Ishikawa (cell line): ENCODE data around the gene ERF.

Source experiments
- CEBPB ChIP-seq: IDR thresholded peaks from 2 replicates; pipeline ENCODE4 v1.6.1; 2012
- CREB1 ChIP-seq: IDR thresholded peaks from 2 replicates; pipeline ENCODE4 v1.6.1; 2012; ENCODE audit warnings: low read depth
- EGR1 ChIP-seq: IDR thresholded peaks from 2 replicates; pipeline ENCODE4 v1.6.1; 2012
- EP300 ChIP-seq: IDR thresholded peaks from 2 replicates; pipeline ENCODE4 v1.6.1; 2012; ENCODE audit warnings: borderline replicate concordance
- FOXM1 ChIP-seq: IDR thresholded peaks from 2 replicates; pipeline ENCODE4 v1.6.1; 2012; ENCODE audit warnings: low read depth, borderline replicate concordance
- NFIC ChIP-seq: IDR thresholded peaks from 2 replicates; pipeline ENCODE4 v1.6.1; 2012
- RAD21 ChIP-seq: IDR thresholded peaks from 2 replicates; pipeline ENCODE4 v1.6.1; 2012; ENCODE audit warnings: low read depth
- TAF1 ChIP-seq: IDR thresholded peaks from 2 replicates; pipeline ENCODE4 v1.6.1; 2012; ENCODE audit warnings: low read depth, mild to moderate bottlenecking
- TCF12 ChIP-seq: IDR thresholded peaks from 2 replicates; pipeline ENCODE4 v1.6.1; 2012; ENCODE audit warnings: low read depth
- TEAD4 ChIP-seq: IDR thresholded peaks from 2 replicates; pipeline ENCODE4 v1.6.1; 2012
- YY1 ChIP-seq: IDR thresholded peaks from 2 replicates; pipeline ENCODE4 v1.6.1; 2012; ENCODE audit warnings: low read depth
- ZBTB7A ChIP-seq: IDR thresholded peaks from 2 replicates; pipeline ENCODE4 v1.6.1; 2012; ENCODE audit warnings: low read depth
- TF ChIP-seq, protein P1 (sequence below): IDR thresholded peaks from 2 replicates; pipeline ENCODE4 v1.6.1; 2012
- TF ChIP-seq, protein P2 (sequence below): IDR thresholded peaks from 2 replicates; pipeline ENCODE4 v1.6.1; 2012; ENCODE audit warnings: low read depth, mild to moderate bottlenecking
- TF ChIP-seq, protein P3 (sequence below): IDR thresholded peaks from 2 replicates; pipeline ENCODE4 v1.6.1; 2012

ERF gene

DNA sequence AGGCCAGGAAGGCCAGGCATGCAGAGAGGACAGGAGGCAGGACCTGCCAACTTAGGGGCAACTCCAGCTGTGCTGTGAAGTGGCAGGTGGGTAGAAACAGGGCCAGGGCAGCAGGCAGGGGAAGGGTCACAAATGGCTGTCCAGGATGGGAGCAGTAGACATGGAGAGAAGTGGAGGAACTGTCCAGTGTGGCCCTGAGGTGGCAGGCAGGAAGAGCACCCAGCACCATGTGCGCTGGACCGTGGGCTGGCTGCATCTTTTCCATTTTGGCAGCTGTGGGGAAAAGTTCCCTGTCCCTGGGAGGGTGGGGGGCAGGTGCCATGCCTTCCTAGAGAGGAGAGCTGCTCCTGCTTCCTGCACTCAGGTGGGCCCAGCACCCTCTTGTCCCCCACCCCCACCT, 51.2 kb downstream of the ERF start:
- no peak for TF ChIP-seq EGR1
- TF ChIP-seq TAF1 = no peak
- TF ChIP-seq CEBPB = no peak
- peak; percentile 36; the same call in 1 of the 2 replicates for TF ChIP-seq TEAD4
- TF ChIP-seq, protein P1, sequence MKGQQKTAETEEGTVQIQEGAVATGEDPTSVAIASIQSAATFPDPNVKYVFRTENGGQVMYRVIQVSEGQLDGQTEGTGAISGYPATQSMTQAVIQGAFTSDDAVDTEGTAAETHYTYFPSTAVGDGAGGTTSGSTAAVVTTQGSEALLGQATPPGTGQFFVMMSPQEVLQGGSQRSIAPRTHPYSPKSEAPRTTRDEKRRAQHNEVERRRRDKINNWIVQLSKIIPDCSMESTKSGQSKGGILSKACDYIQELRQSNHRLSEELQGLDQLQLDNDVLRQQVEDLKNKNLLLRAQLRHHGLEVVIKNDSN = no peak
- no peak for TF ChIP-seq FOXM1
- 0 out of 2 replicates have a peak, but pooled peaks have one; percentile 34 for TF ChIP-seq NFIC
- no peak for TF ChIP-seq CREB1
- no peak for TF ChIP-seq ZBTB7A
- TF ChIP-seq TCF12 = 0 out of 2 replicates have a peak, but pooled peaks have one; percentile 30
- TF ChIP-seq, protein P2, sequence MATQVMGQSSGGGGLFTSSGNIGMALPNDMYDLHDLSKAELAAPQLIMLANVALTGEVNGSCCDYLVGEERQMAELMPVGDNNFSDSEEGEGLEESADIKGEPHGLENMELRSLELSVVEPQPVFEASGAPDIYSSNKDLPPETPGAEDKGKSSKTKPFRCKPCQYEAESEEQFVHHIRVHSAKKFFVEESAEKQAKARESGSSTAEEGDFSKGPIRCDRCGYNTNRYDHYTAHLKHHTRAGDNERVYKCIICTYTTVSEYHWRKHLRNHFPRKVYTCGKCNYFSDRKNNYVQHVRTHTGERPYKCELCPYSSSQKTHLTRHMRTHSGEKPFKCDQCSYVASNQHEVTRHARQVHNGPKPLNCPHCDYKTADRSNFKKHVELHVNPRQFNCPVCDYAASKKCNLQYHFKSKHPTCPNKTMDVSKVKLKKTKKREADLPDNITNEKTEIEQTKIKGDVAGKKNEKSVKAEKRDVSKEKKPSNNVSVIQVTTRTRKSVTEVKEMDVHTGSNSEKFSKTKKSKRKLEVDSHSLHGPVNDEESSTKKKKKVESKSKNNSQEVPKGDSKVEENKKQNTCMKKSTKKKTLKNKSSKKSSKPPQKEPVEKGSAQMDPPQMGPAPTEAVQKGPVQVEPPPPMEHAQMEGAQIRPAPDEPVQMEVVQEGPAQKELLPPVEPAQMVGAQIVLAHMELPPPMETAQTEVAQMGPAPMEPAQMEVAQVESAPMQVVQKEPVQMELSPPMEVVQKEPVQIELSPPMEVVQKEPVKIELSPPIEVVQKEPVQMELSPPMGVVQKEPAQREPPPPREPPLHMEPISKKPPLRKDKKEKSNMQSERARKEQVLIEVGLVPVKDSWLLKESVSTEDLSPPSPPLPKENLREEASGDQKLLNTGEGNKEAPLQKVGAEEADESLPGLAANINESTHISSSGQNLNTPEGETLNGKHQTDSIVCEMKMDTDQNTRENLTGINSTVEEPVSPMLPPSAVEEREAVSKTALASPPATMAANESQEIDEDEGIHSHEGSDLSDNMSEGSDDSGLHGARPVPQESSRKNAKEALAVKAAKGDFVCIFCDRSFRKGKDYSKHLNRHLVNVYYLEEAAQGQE = peak; percentile 97
- no peak for TF ChIP-seq RAD21
- no peak for TF ChIP-seq YY1
- TF ChIP-seq, protein P3, sequence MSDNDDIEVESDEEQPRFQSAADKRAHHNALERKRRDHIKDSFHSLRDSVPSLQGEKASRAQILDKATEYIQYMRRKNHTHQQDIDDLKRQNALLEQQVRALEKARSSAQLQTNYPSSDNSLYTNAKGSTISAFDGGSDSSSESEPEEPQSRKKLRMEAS = peak; percentile 60; the same call in 1 of the 2 replicates

DNA sequence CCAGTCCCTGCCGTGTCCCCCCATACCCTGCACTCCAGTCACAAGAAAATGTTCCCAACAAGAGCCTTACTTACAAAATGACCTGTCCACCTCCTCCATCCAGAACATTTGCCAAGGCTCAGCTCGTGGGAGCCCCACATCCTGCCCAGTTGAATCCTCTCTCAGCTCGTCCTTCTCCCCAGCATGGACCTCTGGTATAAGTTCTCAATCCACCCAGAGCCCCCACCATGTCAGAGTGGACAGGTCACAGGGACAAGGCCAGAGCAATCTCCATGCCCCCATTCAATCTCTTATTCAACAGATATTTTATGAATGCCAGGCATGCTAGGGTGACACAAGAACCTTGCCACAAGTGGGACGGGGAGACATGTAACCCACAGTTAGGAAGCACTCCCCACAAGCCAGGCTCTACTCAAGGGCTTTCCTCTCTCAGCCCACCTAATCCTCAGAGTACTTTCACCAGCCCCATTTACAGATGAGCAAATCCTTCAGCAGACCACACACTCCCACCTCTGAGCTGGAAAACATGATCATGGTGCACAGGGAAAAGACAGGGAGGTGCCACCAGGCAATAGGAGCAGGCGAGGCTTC, 52.5 kb downstream of the ERF start:
- TF ChIP-seq CEBPB = no peak
- no peak for TF ChIP-seq FOXM1
- no peak for TF ChIP-seq RAD21

DNA sequence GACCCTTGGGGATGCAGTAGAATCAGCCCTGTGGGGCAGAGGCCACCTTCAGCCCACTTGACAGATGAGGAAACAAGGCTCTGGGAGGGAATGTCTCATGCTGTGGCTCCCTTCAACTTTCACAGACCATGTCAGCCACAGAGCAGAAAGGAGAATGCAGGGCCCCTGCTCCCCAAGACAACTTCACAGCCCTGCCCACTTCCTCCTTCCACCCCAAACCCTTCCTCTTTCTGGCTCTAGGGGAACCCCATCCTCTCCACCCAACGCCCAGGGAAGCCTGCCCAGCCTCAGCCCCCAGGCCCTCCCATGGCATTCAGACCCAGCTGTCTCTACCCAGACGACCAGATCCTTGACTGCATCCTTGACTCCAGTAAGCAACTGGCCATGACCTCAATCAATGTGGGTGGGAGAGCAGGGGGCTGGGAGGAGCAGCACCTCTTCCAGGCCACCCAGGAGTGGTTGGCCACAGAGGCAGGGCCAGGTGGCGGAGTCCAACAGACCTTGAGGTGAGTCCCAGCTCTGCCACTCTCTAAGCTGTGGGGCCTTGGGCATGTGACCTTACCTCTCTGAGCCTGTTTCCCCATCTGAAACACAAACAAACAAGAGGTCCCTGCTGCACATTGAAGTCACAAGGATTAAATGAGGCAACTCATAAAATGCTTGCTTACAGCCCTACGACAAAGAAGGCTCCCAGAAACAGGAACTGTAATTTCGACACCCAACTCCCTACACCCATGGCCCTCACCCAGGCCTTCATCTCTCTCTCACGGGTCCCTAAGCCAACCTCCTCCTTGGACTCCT, 53.2 kb downstream of the ERF start:
- TF ChIP-seq, protein P1 = no peak
- TF ChIP-seq EGR1 = no peak
- no peak for TF ChIP-seq CREB1
- no peak for TF ChIP-seq TCF12
- TF ChIP-seq, protein P3 = no peak
- TF ChIP-seq CEBPB = no peak

DNA sequence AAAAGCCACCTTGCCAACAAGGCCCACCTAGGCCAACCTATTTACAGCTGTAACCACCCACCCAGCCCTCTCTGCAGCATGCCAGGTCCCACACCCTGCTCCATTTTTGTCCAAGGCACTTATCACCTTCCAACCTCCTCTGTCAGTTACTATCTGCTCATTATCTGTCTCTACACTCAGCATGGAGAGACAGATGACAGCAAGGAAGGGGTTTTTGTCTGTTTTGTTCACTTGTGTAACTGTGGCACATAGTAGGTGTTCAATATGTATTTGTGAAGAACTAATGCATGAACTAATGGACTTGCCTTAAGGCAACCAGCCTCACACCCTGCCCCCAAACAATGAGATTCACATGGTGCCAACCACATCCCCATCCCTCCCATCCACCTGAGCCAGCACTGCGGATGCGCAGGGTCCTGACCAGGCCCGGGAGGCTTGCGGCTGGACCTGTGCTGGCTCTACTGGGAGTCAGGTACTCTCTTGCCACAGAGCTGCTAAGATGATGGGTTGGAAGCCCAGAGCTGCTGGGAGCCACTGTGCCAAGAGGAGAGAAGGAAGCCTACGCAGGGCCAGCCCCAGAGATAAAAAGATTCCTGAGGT, 54.7 kb downstream of the ERF start:
- TF ChIP-seq RAD21 (no peak), YY1 (no peak), EP300 (no peak), TAF1 (no peak), NFIC (no peak), CREB1 (no peak), CEBPB (no peak), TEAD4 (no peak), EGR1 (no peak), ZBTB7A (no peak), TCF12 (no peak), FOXM1 (no peak)
- TF ChIP-seq, protein P1 = no peak
- TF ChIP-seq, protein P2 = no peak
- TF ChIP-seq, protein P3 = no peak

DNA sequence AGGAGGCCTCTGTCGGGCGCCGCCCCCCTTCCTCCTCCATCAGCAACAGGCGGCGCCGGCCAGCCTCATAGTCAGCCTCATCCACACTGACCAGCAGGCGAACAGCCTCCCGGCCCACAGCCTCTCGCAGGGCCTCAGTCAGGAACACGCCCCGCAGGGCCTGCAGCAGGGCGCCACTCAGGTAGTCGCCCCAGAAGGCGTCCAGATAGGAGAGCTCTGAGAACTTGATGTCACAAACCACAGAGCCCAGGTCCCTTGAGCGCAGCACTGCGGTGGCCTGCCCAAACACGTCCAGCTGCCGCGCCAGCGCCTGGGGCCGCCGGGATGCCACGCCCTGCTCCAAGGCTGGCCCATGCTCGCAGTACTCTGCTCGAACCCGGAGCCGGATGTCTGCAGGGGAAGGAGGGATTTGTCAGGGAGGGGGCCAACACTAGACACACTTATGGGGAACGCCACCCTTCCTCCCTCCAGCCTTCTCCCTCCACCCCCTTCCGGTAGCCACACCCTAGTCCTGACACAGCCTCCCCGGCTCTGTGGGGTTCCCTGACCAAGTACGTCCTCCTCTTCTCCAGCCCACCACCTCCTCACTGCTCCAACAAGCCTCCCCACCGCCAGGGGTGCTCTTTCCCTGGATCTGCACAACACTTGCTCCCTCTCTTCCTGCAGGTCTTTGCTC, 55.4 kb downstream of the ERF start:
- TF ChIP-seq, protein P1 = no peak
- TF ChIP-seq NFIC (no peak), EP300 (no peak), TCF12 (no peak), TAF1 (no peak), ZBTB7A (no peak), TEAD4 (no peak), YY1 (no peak)
- TF ChIP-seq, protein P2 = no peak
